ENCODE measurements around the gene LRRC7.

DNA sequence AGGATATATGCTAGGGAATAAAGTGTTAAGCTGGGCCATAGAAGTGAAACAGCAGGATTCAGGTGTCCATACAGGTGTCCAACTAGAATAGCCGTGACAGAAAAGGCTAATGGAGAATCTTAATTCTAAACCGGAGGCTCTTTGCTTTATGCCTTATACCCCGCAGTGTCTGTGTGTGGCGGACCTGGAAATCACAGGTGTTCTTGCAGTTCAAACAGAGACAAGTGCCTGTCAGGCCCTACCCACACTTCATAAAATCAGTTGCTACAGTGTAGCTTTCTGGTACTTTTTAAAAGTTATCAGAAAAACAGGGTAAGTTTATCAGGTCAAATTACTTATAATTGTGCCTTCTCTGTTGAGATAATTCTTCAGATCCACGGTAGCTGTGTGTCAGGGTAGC, 293.9 kb downstream of the LRRC7 start:
- TF ChIP-seq, protein P1, sequence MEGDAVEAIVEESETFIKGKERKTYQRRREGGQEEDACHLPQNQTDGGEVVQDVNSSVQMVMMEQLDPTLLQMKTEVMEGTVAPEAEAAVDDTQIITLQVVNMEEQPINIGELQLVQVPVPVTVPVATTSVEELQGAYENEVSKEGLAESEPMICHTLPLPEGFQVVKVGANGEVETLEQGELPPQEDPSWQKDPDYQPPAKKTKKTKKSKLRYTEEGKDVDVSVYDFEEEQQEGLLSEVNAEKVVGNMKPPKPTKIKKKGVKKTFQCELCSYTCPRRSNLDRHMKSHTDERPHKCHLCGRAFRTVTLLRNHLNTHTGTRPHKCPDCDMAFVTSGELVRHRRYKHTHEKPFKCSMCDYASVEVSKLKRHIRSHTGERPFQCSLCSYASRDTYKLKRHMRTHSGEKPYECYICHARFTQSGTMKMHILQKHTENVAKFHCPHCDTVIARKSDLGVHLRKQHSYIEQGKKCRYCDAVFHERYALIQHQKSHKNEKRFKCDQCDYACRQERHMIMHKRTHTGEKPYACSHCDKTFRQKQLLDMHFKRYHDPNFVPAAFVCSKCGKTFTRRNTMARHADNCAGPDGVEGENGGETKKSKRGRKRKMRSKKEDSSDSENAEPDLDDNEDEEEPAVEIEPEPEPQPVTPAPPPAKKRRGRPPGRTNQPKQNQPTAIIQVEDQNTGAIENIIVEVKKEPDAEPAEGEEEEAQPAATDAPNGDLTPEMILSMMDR (conservative IDR thresholded peaks at IDR 0.05; ENCODE audit: low read length) = no peak
- no peak for TF ChIP-seq EZH2phosphoT487 (IDR thresholded peaks at IDR 0.05; ENCODE audit: borderline replicate concordance)
